ENCODE data around the gene TRPM1.
A peak's percentile ranks its signal among the peaks of the same experiment; 100 is the strongest.

Gene TRPM1

DNA sequence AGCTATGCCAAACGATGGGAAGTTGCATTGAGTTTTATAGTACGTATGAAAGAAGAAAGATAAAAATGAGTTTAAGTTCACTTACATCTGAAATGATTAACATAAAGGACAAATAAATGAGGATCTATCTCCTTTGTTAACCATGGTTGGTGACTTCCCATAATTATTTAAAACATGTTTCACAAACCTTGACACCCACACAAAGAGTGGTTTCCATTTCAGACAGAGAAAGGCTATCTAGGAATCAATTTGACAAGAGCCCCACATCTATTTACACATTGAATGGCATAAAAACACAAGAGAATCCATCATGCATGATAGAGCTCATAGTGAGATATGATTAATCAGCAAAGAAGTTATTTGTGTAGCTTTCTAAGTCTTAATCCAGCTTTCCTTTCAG, 95.9 kb downstream of the TRPM1 start:
- no peak overlapping the region for H3K27ac ChIP-seq

GRCh38 chr15:31004220-31004733, 97.2 kb downstream of the TRPM1 start:
- no peak for TF ChIP-seq ZFX (IDR thresholded peaks at IDR 0.05; ENCODE audit: borderline replicate concordance)
- no peak for TF ChIP-seq CTCF (IDR thresholded peaks at IDR 0.05)
- no peak overlapping the region for H3K27ac ChIP-seq

More for the DNA sequence above, 95.9 kb downstream of the TRPM1 start:
- no peak for TF ChIP-seq ZFX (IDR thresholded peaks at IDR 0.05; ENCODE audit: borderline replicate concordance)
- no peak for TF ChIP-seq CTCF (IDR thresholded peaks at IDR 0.05)

DNA sequence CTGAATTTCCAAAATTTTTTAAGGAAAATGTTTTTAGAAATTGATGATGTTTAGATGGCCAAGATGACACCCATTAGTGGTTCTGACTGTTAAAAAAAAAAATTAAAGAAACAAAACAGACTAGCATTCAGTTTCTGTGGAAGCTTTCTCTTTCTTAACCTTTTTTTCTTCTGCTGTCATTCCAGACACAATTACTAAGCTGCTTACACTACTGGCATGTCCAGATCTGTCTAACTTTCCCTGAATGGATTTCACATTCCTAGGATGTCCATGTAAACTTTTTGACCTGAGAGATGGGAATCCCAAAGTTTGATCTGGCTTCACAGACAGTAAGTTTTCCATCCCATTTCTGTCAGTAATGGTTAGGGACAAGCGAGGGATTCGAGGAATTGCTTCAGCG, 99.8 kb downstream of the TRPM1 start:
- TF ChIP-seq ZFX (IDR thresholded peaks at IDR 0.05; ENCODE audit: borderline replicate concordance): no peak
- no peak for TF ChIP-seq CTCF (IDR thresholded peaks at IDR 0.05)
- H3K27ac ChIP-seq: no peak overlapping the region

GRCh38 chr15:30999729-31000128, 101.8 kb downstream of the TRPM1 start:
- TF ChIP-seq ZFX (IDR thresholded peaks at IDR 0.05; ENCODE audit: borderline replicate concordance): no peak
- no peak for TF ChIP-seq CTCF (IDR thresholded peaks at IDR 0.05)
- no peak overlapping the region for H3K27ac ChIP-seq

GRCh38 chr15:30997270-30997669, 104.3 kb downstream of the TRPM1 start:
- no peak overlapping the region for H3K27ac ChIP-seq
- TF ChIP-seq CTCF (IDR thresholded peaks at IDR 0.05) (no peak), ZFX (IDR thresholded peaks at IDR 0.05; ENCODE audit: borderline replicate concordance) (no peak)

GRCh38 chr15:30992249-30992864, 109.2 kb downstream of the TRPM1 start:
- H3K27ac ChIP-seq: peak overlapping the region; percentile 69
- TF ChIP-seq CTCF (IDR thresholded peaks at IDR 0.05): no peak
- no peak for TF ChIP-seq ZFX (IDR thresholded peaks at IDR 0.05; ENCODE audit: borderline replicate concordance)
